Astrocyte of the hippocampus (primary cell): Measurements from ENCODE around the gene PDGFA.

Experiments
- DNase-seq: peaks from one replicate; pipeline ENCODE4 v3.0.0; 2011; ENCODE audit warnings: low read depth, low spot score

PDGFA gene

DNA sequence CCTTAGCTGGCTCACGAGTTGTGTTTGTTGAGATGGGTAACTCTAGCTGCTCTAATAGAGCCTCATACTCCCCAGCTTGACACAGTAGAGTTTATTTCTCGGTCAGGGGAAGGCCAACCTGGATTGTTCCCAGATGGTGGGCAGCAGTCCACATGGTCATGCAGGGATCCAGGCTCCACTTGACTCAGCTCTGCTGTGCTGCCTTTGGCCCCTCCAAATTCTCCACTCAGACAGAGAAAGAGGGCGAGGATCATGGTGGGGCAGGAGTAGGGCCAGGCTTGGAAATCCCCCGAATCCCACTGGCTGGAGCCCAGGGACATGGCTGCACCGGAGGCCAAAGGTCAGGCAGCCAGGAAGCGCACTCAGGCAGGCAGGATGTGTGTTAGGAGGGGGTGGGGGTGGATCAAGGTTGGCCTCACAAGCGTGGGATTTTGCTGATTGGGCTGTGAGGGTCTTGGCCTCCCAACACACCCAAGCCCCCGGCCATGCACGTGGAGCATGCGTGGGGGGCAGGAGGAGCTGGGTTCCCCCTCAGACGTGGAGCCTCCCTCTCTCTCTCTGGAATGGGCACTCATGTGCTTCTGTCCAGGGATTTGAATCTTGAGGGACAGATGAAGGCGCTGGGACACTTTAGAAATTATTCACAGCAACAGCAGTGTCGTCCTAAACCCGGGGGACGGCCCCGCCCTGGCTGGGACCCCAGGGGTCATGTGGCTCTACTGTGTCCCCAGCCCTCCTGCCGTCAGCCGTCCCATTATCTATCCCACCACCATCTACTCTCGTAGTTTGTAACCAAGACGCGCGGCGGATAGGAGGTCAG lies 44.8 kb downstream of the PDGFA start:
- no peak for DNase-seq

- DNase-seq, result no peak
Observed at GRCh38 chr7:473870-474604, 45.6 kb downstream of the PDGFA start.

- no peak for DNase-seq
Observed at GRCh38 chr7:473211-473734, 46.4 kb downstream of the PDGFA start.

- DNase-seq, result no peak
Observed at GRCh38 chr7:472640-472957, 47.0 kb downstream of the PDGFA start.

- peak; percentile 91 for DNase-seq
Observed at GRCh38 chr7:471866-472639, 47.6 kb downstream of the PDGFA start.

DNA sequence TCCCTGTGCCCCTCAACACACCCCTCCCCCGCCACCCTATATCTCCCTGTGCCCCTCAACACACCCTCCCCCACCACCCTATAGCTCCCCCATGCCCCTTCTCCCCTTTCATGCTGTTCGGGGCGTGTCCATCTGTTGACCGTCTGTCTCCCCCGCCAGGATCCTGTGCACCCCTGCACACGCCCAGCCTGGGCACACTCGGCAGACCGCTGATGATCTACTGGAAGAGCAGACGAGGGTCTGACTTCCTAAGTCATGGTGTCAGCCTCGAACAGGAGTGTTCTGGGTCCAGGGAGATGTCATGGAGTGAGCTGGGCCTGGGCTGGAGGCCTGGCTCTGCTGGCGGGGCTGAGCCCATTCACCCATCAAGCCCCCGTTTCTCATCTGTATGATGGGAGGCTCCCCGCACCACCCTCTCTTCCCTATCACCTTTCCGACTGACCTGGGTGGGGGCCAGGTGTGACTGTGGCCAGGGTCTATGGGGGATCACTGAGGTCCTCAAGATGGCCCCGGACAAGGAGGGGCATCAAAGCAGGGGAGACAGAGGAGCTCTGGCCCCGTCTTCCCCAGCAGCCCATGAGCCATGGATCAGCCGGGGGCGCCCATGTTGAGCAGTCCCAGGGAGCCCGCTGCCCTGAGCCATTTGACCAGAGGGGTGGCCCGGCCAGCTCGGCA lies 48.3 kb downstream of the PDGFA start:
- DNase-seq, result no peak

DNA sequence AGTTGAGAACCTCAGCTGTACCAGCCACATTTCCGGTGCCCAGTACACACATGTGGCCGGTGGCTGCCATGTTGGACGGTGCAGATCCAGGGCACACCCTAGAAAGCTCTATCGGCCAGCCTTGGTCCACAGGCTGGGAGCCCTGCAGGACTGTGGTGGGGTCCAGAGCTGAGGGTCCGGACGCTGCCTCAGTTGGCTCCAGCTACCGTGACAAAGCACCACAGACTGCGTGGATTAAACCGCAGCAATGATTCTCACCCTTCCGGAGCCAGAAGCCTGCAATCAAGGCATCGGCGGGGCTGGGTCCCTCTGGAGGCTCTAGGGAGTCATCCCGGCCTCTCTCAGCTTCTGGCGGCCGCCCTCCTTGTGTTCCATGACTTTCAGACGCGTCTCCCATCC lies 50.1 kb downstream of the PDGFA start:
- DNase-seq, result no peak

DNA sequence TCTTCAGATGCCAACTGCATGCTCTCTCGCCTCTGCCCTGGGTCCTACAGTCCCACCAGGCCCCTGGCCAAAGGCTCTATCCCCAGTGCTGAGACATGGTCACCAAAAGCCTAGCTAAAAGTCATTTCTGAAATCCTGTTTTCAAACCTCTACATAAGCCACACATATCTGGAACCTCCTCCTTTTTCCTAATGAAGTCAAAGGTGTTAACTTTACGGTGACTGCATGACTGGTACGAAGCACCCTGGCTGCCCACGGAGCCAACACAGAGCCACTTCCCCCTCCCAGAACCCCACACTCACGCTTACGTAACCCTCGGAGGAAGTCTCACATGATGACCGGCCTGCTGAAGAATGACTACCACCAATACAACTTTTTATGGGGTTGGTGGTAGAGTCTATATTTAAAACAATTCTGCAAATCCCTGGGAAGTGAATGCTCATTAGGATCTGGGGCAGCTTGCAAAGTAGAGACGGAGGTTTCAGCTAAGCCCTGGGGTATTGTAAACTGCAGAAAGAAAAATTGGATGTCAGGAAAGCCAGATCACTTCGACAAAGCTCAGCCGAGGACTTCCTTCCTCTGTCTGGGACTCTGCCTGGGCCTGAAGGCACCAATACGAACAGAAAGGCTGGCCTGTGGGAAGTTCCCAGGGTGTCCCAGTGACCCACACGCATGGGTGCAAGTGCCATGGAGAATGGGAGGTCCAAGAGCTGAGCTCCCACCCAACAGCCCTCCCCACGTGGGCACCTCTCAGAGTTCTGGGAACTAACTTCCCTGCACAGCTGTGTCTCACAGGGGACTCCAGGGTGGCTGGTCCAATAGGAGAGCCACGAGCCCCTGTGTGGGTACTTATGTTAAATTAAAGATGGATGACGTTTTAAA lies 50.7 kb downstream of the PDGFA start:
- DNase-seq, result no peak

DNA sequence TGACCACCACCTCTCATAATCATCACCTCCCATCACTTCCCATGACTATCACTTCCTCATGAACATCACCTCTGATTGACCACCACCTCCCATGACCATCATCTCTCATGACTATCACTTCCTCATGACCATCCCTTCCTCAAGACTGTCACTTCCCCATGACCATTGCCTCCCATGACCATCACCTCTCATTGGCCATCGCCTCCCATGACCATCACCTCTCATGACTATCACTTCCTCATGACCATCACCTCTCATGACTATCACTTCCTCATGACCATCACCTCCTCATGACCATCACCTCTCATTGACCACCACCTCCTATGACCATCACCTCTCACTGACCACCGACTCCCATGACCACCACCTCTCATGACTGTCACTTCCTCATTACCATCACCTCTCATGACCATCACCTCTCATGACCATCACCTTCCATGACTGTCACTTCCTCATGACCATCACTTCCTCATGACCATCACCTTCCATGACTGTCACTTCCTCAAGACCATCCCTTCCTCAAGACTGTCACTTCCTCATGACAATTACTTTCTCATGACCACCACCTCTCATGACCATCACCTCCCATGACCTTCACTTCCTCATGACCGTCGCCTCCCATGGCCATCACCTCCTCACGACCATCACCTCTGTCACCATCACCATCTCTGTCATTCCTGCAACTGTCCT lies 51.6 kb downstream of the PDGFA start:
- no peak for DNase-seq

GRCh38 chr7:467393-467828 lies 52.2 kb downstream of the PDGFA start:
- DNase-seq, result no peak

- DNase-seq, result no peak
Observed at GRCh38 chr7:466465-467191, 53.0 kb downstream of the PDGFA start.

- DNase-seq, result no peak
Observed at GRCh38 chr7:465710-466400, 53.8 kb downstream of the PDGFA start.

DNA sequence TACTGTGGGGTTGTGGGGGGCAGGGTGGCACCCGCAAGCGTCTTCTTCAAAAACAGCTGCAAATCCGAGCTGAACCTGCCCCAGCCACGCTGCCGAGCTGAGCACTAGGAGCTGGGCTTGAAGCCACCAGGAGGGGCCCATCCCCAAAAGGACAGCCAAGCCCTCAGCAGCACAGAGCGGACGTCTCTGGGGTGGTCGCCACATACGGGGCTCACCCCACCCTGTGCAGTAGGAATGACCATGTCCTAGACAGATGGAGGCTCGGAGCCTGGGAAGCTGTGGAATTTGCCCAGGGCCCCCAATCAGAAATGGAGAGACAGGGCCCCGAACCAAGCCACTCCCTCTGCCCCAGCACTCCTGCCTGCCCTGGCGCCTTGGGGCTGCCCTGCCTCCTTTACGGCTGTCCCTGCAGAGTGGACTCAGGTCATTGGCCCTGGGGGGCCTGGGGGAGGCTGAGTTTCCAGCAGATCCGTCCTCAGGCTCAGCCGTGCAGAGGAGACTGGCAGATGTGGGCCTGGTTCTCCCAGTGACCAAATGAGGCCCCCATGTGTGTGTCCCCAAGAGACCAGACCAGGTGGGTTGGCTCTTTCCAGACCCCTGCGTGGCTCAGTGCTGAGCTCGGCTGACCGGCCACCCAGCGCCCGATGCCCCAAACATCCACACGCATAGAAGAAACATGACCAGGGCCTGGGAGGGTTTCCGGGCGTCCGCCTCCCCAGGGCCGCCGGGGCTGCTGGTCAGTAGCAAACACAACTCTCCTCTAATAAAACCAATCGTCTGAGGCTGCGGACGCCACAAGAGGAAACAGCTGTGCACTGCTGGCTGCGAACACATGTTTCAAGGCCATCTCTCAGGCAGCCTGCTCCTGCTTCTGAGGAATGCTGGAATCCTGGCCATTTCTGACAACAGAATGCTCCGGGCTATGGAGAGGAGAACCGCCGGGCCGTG lies 54.9 kb downstream of the PDGFA start:
- no peak for DNase-seq

GRCh38 chr7:463817-464453 lies 55.7 kb downstream of the PDGFA start:
- no peak for DNase-seq

GRCh38 chr7:463362-463781 lies 56.3 kb downstream of the PDGFA start:
- DNase-seq, result no peak

- DNase-seq, result no peak
Observed at GRCh38 chr7:462173-463103, 57.2 kb downstream of the PDGFA start.
